HG03565 (cell line): ENCODE results near the gene NCKAP5L.

Source experiments
- ATAC-seq: cut with Tn5 transposase; IDR thresholded peaks from one replicate; pipeline ENCODE4 v1.9.1; 2021; ENCODE audit warnings: mild to moderate bottlenecking, moderate library complexity; ENCODE audit not compliant: unreplicated experiment

The NCKAP5L gene

DNA sequence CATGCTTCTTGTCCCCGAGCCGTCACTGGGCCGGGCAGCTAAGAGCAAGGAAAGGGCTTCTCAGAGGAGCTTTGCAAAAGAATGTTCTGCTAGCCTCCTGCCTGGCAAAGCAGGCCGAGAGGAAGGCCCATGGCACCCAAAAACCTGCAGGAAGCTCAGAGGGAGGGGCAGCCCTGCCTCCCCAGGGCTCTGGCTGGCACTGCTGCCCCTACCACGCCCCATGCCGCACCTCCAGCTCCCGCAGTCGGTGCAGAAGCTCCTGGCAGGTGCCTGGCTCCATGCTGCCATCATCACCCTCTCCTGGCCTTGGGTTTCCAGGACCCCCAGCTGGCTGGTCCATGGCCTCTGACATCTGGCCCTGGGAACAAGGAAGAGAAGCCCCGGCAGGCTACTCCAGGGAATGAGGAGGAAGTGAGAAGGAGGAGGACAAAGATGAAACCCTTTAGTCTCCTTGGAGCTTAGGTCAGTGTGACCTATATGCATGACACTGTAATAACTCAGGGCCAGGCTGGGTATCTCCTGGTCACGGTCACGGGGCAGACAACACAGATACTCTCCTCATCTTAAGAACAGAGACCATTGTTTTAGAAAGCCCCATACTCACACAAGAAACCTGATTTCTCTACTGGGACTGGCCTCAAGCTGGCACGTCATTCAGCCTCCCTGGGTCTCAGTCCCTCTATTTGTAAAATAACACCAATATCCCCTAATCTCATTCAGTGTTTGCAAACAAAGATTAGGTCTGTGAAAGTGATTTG, 24.3 kb downstream of the NCKAP5L start:
- ATAC-seq: no peak

DNA sequence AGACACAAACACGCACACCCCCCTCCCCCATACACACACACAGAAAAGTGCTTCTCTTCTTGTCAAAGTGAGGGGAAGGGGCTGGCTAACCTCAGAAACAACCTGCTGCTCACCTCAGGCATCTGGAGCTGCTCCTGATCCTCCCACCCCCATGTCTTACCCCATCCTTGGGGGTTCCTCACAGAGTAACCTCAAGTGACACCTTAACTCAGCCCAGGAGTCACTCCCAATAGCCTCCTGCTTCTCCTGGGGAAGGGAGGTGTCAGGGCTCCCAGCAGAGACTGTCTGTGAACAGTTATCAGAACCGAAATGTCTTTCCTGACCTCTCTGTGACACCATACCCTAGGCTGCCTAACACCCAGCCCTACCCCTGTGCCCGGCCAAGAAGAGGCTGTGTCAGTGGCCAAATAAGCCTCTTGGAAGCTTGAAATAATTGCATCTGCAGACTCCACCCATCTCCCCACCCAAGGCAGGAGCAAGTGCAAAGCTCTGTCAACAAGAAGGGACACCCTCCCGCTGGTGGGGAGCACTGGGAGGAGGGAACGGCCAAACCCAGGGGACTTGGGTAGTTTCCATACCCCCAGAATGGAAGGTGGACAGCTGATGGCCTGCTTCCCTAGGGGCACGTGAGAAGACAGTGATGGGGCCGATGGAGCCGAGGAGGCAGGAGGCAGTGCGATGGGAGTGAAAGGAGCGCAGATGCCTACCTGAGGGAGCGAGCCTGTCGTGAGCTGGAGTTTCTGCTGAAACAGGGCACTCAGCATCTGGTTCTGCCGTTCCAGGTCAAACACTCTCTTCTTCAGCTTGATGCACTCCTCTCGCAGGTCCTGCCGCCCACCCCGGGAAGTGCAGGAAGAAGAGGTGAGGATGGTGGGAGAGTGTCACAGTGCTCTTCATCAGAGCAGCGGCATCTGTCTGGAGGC, 26.8 kb downstream of the NCKAP5L start:
- ATAC-seq: no peak

DNA sequence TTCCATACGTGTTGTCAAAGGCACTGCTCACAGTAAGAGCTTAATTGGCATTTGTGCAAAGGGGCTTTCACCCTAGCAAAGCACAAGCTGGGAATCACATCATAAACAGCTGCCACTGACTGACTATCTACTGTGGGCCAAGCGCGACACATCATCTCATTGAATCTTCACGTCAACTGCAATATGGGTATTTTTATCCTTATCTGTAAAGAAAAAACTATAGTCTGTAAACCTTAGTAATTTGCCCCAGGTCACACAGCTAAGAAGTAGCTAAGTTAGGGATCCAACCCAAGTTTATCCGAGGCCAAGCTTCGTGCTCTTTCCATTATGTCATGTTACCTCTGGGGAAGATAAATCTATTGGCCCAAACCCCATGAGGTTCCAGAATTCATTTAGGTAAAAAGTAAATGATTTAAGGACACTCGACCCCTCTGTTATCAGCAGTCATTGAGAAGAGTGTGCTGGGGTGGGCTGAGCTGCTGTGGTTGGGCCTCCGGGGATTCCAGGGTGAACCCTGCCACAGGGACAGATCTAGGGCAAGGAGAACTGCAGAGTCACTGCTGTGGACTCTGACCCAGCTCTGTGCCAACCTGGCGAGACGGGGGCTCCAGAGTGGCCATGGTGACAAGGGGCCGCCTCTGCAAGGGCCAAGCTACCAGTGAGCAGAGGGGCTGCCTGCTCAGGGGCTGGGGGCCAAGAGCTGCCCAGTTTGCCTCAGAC, 27.6 kb downstream of the NCKAP5L start:
- no peak for ATAC-seq

DNA sequence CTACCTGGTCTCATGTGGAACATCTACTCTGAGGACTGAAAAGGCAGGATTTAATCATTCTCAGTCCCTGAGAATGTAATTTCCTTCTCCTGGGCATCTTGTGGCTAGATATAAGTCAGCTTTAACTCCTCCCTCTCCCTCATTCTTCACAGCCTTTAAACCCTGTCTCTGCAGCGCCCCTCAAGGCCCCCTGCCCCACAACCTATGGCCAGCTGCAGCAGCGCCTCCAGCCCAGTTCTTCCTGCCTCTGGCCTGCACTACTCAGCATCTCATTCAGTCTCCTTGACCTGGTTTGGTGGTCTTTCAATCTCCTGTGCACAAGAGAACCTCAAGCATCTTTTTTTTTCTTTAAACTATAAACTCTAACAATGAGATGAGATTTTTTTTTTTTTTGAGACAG, 29.3 kb downstream of the NCKAP5L start:
- ATAC-seq: no peak

DNA sequence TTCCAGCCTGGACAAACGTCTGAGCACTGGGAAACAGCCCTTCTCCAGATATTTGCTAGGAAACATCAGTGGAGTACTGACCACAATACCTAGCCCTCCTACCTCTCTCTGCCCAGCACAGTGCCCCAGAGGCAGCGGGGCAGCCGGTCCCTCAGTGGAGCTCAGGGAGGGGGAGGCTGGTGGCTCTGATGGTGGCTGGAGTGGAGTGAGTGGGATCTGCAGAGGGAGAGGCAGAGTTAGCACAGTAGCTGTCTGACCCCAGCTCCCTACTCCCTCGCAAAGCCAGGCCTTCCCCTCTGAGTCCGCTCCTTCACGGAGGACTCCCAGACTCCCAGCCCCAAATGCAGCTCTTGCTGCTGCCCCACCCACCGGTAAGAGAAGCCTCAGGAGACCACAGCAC, 30.0 kb downstream of the NCKAP5L start:
- no peak for ATAC-seq

DNA sequence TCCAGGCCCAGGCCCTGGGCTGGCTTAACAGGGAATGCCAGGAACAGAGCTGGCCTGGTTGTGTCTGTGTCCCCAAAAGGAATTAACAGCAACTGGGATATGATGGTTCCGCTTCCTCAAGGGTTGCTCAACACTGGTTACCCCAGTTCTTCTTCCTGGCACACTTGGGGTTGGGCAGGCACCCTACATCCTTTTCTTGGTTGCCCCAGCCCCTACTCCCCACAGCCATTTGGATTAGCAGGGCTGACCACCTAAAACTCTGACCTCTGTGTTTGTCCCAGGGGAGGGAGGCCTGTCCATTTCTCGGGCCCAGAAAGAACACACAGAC, 30.8 kb downstream of the NCKAP5L start:
- ATAC-seq: no peak

DNA sequence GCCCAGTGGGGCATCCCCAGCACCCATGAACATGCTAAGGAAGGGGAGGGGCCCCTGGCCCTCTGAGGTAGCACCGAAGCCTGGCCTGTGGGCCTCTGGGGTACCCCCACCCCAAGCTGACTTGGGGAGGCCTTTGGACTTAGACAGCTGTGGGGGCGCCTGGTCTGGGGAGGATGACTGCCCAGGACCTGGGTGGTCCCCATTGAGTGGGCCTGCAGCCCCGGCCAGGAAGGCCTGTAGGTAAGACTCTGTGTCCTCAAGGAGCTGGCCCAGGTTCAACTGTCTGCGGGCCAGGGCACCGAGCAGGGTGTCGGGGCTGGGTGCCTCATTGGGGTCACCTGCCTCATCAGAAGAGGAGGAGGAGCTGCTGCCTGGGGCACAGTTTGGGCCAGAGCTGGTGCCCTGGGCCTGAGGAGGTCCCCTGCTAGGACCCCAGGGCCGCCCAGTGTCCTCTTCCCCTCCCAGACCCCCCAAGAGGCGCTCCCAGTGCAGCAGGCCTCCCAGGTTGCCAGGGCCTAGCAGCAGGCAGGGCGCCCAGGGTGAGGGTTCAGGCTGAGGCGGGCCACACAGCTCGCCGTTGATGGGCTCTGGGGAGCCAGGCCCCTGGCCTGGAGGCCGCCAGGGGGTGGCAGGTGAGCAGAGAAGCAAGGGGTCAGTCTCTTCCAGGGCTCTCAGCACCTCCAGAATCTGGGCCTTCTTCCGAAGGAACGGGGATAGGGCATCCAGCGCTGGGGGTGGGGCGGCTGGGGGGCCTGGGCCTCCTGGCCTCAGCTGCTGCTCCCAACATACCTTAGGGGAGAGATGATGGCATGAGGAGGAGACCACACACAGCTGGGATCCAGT, 31.4 kb downstream of the NCKAP5L start:
- no peak for ATAC-seq

DNA sequence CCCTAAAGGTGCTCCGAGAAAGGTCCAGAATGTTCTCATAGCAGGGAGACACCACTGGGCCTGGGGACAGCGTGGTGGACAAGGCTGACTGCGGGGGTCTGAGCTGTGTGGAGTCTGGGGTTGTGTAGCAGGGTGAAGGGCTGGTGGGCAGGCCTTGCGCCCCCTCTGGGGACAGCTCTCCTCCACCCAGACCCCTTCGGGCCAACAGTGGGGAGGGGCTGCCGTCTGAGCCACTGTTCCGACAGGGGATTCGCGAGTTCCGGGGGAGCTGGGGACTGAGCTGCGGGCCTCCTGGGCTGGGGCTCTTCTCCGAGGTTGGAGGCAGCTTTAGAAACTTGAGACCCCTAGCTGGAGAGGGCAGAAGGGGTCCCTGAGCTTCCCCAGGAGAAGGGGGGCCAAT, 32.1 kb downstream of the NCKAP5L start:
- no peak for ATAC-seq

DNA sequence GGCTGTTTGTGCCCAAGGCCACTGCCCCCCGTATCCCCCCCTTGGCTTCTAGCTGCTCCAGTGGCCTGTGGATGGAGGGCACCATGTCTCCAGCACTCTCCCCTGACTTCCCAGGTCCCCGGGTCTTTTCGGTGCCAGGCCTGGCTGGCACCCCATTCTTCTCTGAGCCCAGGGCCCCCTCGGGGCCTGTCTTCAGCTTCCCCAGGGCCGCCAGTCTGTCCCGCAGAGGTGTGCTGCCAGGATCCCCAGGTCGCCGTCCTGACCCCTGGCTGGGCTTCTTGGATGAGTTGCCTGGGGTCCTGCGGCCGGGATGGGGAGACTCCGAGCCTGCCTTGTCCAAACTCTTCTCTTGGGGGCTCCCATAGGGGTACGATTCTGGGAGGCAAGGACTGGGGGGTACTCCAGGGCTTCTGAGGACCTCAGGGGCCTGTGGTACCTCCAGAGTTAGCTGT, 32.5 kb downstream of the NCKAP5L start:
- ATAC-seq: no peak

DNA sequence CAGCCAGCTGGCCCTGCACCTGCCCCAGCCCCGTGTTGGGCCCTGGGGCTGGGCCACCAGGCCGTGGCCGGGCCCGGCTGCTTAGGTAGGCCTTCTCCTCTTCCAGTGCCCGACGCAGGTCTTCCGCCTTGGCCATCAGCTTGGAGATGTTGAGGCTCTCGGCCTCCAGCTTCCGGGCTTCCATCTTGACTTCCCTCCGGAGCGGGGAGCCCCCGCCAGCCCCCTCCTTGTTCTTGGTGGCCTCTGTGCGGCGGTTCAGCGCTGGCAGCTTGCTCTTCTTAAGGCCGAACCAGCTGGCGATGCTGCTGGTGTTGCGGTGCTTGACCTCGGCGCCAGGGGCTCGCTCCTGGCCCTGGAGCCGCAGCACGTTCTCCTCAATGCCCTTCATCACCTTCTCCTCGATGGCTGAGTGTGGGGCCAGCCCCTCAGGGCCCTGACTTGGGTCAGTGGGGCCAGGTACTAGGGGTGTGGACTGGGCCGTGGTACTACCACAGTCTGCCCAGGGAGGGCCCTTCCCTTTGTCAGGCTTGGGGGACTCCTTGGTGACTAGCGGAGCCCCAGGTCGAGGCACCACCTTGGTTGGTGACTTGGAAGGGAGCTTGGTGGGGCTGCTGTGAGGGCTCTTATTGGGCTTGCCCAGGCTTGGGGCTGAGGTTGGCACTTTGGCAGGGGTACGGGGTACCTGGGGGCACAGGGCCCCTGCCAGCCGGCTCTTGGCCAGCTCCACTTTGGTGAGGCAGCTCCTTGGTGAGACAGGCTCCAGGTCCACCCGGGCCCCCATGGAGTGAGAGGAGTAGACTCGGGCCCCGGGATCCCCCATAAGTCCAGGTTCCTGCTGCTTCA, 33.2 kb downstream of the NCKAP5L start:
- no peak for ATAC-seq

DNA sequence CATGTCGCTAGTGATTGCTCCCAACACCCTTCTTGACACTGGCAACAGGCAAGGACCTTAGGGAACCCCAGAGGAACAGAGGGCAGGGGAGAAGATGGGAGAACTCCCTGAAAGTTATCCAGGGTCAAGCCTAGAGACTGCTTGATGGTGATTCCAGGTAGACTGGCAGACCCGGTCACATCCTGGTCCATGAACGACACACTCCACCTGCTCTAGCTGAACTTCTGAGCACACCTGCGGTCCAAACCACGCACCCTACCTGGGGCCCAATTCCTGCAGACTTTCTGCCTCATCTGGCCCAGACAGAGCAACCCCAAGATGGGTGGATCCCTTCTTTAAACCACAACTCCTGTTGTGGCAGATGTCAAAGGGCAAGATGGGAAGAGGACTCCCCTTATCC, 34.2 kb downstream of the NCKAP5L start:
- ATAC-seq: no peak

DNA sequence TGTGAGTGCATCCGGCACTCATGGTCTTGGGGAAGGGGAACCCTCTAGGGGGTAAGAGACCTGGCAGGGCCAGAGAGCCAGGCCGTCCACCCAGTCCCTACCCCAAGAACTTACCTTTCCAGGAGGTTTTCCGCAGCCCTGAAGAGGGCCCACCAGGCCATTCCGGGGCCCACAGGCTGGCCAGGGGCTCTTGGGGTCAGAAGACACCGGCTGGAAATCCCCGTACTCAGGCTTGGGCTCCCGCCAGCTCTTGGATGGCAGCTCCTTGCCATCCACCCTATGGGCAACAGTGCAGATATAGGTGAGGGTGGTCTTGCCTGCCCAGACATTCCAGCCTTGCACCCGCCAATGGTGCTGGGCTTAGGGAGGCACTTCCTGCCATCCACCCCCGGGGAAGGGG, 34.6 kb downstream of the NCKAP5L start:
- ATAC-seq: no peak

DNA sequence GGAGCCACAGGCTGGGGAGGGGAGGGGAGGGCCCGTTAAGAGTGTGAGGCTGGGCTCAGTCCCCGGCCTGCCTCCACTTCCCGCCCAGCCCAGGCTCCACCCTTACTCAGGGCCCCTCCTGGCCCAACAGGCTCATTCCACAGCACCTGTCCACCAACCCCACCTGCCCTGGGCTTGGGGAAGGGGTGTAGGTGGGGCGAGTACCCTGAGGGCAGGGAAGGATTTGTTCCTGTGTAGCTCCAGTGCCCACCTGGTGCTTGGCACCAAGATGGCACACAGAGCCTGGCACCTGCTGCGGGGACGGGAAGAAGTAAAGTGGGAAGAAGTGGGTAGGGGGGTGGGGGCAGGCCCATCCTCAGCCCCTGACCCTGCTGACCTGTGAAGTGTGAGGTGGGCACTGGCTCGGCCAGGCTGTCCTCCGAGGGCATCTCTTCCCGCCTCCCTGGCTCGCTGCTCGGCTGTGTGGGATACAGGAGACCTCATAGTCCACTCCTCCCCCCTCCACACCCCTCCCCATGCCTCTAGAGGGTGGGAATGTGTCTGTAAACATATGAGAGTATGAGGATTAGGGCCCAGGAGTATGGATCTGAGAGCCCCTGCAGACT, 35.1 kb downstream of the NCKAP5L start:
- no peak for ATAC-seq

DNA sequence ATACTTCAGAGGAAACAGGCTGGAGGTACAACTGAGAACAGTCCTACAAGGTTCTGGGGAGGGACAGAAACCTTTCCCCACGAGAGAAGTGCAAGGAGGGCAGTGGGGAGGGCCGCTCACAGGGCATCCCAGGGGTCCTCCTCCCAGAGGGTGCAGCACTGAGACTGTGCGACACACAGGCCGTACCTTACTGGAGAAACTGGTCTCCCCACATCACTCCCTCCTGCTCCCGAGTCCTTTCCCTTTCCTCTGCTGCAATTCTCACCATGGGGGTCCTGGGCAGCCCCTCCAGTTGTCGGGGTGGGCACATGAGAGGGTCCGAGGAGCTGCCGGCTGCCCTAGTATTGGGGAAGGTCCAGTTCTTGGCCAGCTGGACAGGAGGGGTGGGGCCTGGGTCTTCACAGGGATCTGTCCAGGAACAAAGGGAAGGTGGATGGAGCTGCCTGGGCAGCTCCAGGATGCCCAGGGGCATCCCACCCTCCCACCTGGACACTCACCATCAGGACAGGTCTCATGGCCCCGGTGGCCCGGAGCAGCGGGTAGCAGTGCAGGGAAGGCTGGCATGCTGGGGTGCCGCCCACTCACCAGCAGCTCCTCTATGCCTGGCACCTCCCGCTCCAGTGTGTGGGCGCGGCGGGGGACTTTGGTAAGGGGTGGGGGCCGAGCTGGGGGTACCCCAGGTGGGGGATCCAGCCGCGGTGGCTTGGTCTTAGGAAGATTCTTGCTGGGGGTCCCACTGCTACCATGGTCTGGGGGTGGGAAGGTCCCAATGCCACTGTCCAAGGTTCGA, 35.8 kb downstream of the NCKAP5L start:
- ATAC-seq: no peak

DNA sequence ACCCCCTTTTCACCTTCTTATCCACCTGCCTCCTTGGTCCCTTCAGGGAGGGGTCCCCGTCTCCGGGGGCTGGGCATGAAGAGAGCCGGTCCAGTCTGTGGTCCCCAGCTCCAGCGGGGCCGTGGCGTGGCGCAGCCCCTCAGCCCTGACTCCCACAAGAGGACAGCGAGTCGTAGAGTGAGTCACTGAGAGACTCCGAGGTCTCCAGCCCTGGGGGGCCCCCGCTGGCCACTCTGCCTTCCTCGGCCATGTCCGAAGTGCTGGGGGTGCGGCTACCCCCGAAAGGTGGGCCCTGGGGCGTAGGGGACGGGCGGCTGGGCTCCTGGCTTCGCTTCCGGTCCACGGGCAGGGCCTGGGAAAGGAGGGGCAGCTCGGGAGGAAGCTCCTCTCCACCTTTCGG, 36.5 kb downstream of the NCKAP5L start:
- ATAC-seq: no peak

DNA sequence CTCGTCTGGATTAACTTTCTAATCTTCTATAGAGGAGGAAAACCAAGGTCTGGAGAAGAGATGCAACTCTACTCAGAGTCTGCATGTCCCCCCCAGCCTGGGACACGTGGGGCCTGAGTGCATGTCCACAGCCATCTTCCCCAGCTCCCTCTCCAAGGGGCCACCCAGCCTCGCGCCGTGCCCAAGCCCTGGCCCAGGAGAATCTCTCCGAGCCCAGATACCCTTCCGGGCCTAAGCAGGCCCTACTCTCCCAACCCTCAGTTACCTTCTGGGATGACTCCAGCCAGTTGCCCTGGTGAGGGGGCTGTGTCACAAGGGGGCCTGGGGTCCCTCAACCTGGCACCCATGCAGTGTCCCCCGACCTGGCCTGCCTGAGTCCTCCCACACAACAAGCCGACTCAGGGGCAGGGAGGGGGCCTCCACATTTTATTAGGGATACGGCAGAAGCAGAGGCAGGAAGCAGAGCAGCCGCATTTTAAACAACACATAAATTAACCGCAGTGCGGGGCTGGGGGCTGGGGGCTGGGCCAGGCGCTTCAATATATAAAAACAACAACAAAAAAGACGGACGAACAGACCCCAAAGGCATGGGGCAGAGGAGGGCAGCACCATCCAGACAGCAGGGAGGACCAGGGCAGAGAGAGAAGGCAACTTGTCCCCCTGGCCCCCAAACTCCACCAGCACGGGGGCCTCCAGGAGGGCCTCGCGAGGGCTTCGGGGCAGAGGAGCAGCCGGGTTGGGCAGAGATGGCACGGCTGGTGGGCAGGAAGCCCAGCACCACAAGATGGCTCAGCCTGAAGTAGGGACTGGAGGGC, 37.3 kb downstream of the NCKAP5L start:
- no peak for ATAC-seq

DNA sequence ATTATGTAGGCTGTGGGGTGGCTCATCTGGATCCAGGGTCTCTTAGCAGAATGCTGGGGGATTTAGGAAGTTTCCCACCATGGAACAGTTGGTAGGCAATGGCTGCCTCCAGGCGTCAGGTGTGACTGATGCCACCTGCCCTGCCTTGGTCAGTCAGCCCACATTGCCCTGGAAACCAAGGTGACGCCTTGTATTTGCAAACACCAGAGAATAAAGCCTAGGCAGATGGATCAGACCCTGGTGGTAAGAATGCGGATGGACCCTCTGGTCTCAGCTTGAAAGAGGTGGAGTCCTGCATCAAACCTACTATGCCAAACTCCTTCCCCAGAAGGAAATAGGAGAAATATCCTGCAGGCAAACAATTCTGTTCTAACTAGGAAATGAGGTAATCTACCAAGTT, 38.2 kb downstream of the NCKAP5L start:
- ATAC-seq: no peak

DNA sequence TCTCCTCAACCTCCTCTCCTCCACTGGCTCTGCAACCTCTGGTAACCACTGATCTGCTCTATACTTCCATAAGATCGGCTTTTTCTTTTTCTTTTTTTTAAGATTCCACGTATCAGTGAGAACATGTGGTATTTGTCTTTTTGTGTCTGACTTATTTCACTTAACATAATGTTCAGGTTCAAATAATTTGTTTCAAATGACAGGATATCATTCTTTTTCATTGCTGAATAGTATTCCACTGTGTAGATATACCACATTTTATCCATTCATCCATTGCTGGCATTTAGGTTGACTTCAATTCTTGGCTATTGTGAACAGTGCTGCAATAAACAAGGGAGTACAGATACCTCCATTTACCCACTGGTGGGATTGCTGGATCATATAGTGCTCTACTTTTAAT, 40.5 kb downstream of the NCKAP5L start:
- ATAC-seq: no peak
